Neural cell (in vitro differentiated cells): ENCODE results near the gene MTREX. TPM values are rescaled to one million over a fixed set of nuclear protein-coding genes. Genes with fewer than 3 reads are reported as not detected.

ENCODE experiments used
- H2AFZ ChIP-seq: fragments of 200-600, 300-800 bp; sonication (generic), shearing (Covaris generic); 2 replicates; pipeline ENCODE4 v1.6.0; 2014; ENCODE audit warnings: low read depth, mild to moderate bottlenecking, antibody characterized with exemption, low read length, moderate library complexity
- H3F3A ChIP-seq: fragments of 200-600 bp; shearing (Covaris generic); 2 replicates; pipeline ENCODE4 v1.6.1; 2016; ENCODE audit warnings: mild to moderate bottlenecking, moderate library complexity, mixed read lengths, antibody characterized with exemption, low read length; ENCODE audit not compliant: insufficient read depth, poor library complexity, severe bottlenecking
- H3K27ac ChIP-seq: fragments of 200-600, 300-800 bp; sonication (generic), shearing (Covaris generic); 2 replicates; pipeline ENCODE4 v1.5.1; 2014; ENCODE audit warnings: mild to moderate bottlenecking, low read length, moderate library complexity
- H3K27me3 ChIP-seq: fragments of 300-800, 200-600 bp; sonication (generic), shearing (Covaris generic); 2 replicates; pipeline ENCODE4 v1.6.0; 2014; ENCODE audit warnings: mild to moderate bottlenecking, low read depth, low read length, moderate library complexity; ENCODE audit not compliant: insufficient read depth
- H3K36me3 ChIP-seq: fragments of 300-800, 200-600 bp; sonication (generic), shearing (Covaris generic); 2 replicates; pipeline ENCODE4 v1.5.1; 2014; ENCODE audit warnings: mild to moderate bottlenecking, antibody characterized with exemption, low read length, moderate library complexity; ENCODE audit not compliant: insufficient read depth
- H3K4me2 ChIP-seq: fragments of 300-800, 200-600 bp; sonication (generic), shearing (Covaris generic); 2 replicates; pipeline ENCODE4 v1.6.0; 2014; ENCODE audit warnings: mild to moderate bottlenecking, low read length
- H3K4me3 ChIP-seq: fragments of 300-800, 200-600 bp; sonication (generic), shearing (Covaris generic); 2 replicates; pipeline ENCODE4 v1.5.1; 2014; ENCODE audit warnings: mild to moderate bottlenecking, low read length, moderate library complexity
- H3K79me2 ChIP-seq: fragments of 200-600 bp; shearing (Covaris generic); replicated peaks from 2 replicates; pipeline ENCODE4 v1.6.0; 2014; ENCODE audit warnings: mild to moderate bottlenecking, low read length, moderate library complexity; ENCODE audit not compliant: insufficient read depth
- H3K9ac ChIP-seq: fragments of 300-800, 200-600 bp; sonication (generic), shearing (Covaris generic); 2 replicates; pipeline ENCODE4 v1.6.1; 2016; ENCODE audit warnings: mild to moderate bottlenecking, low read length, mixed read lengths
- H3K9me2 ChIP-seq: fragments of 200-600 bp; shearing (Covaris generic); 2 replicates; pipeline ENCODE4 v1.6.1; 2016; ENCODE audit warnings: mild to moderate bottlenecking, low read length, mixed read lengths; ENCODE audit not compliant: insufficient read depth
- H3K9me3 ChIP-seq: fragments of 200-600, 300-800 bp; sonication (generic), shearing (Covaris generic); 2 replicates; pipeline ENCODE4 v1.6.1; 2016; ENCODE audit warnings: mild to moderate bottlenecking, mixed run types, low read length, moderate library complexity, mixed read lengths
- H4K20me1 ChIP-seq: fragments of 200-600 bp; shearing (Covaris generic); 2 replicates; pipeline ENCODE4 v1.6.1; 2016; ENCODE audit warnings: mild to moderate bottlenecking, mixed run types; ENCODE audit not compliant: insufficient read depth
- EP300 ChIP-seq: fragments of 450-650 bp; conservative IDR thresholded peaks from 2 replicates; pipeline ENCODE4 v1.6.1; 2014; ENCODE audit warnings: antibody characterized with exemption, mild to moderate bottlenecking, moderate library complexity; ENCODE audit not compliant: poor library complexity, severe bottlenecking
- EZH2 ChIP-seq: fragments of 200-600, 300-800 bp; shearing (Covaris generic), sonication (generic); IDR thresholded peaks from 2 replicates; pipeline ENCODE4 v1.6.1; 2014; ENCODE audit warnings: antibody characterized with exemption, low read length, borderline replicate concordance, mild to moderate bottlenecking; ENCODE audit not compliant: insufficient read depth, poor library complexity, severe bottlenecking
- MXI1 ChIP-seq: fragments of 450-650 bp; conservative IDR thresholded peaks from 2 replicates; pipeline ENCODE4 v1.6.1; 2014; ENCODE audit warnings: antibody characterized with exemption, mild to moderate bottlenecking; ENCODE audit not compliant: poor library complexity, severe bottlenecking
- POLR2AphosphoS5 ChIP-seq: IDR thresholded peaks from 2 replicates; pipeline ENCODE4 v1.6.1; 2012
- RAD21 ChIP-seq: fragments of 450-650 bp; conservative IDR thresholded peaks from 2 replicates; pipeline ENCODE4 v1.6.1; 2014; ENCODE audit warnings: antibody characterized with exemption, mild to moderate bottlenecking, moderate library complexity
- SMC3 ChIP-seq: fragments of 450-650 bp; conservative IDR thresholded peaks from 2 replicates; pipeline ENCODE4 v1.6.1; 2014; ENCODE audit warnings: antibody characterized with exemption, mild to moderate bottlenecking, moderate library complexity; ENCODE audit not compliant: poor library complexity
- TAF1 ChIP-seq: IDR thresholded peaks from 2 replicates; pipeline ENCODE4 v1.6.1; 2012; ENCODE audit warnings: low read depth
- polyA plus RNA-seq: library from polyadenylated mRNA; depleted of rRNA; stranded (reverse); fragments of >200 nt; gene quantifications from 2 replicates; pipeline ENCODE4 v1.2.3, GENCODE V29; 2014
- TF ChIP-seq, protein P1 (sequence below): IDR thresholded peaks from 2 replicates; pipeline ENCODE4 v1.6.1; 2012; ENCODE audit warnings: borderline replicate concordance
- TF ChIP-seq, protein P2 (sequence below): fragments of 450-650 bp; IDR thresholded peaks from 2 replicates; pipeline ENCODE4 v1.5.1; 2014; ENCODE audit warnings: antibody characterized with exemption, mild to moderate bottlenecking, moderate library complexity; ENCODE audit not compliant: poor library complexity, severe bottlenecking

The MTREX gene
- polyA plus RNA-seq, 1 donor from 2014 or later = 77.6 TPM

DNA sequence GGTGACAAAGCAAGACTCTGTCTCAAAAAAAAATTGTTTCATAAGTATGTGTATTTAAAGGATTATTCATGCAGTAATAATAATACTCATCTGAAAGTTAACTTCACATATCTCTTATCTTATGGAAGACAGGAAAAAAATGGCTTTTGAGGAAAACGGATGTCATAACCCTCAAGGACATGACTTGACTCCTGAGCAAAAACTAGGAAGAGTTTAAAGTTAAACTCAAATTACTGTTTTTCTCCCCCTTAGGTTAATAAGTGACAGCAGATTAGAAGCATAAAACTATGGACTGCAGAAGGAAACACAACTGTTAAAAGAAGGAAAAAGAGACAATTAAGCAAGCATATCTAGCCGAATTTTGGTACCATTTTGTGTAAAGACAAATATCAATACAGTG, 16.8 kb upstream of the MTREX start:
- Histone ChIP-seq H3K4me2 (no peak overlapping the region), H4K20me1 (no peaks in the 10 kb centered on the region), H3K9me3 (no peaks in the 10 kb centered on the region), H3K79me2 (no peaks in the 10 kb centered on the region), H3K9me2 (no peaks in the 10 kb centered on the region), H3F3A (no peaks in the 10 kb centered on the region), H3K36me3 (peaks cover 19% of the 10 kb centered on the region), H3K27ac (no peak overlapping the region), H2AFZ (no peak overlapping the region), H3K27me3 (no peaks in the 10 kb centered on the region), H3K4me3 (no peak overlapping the region), H3K9ac (no peak overlapping the region)
- TF ChIP-seq SMC3 = no peak
- TF ChIP-seq TAF1 = no peak
- no peak for TF ChIP-seq EZH2
- TF ChIP-seq RAD21 = no peak
- TF ChIP-seq POLR2AphosphoS5 = no peak
- TF ChIP-seq EP300 = no peak
- TF ChIP-seq MXI1 = no peak
- TF ChIP-seq, protein P1, sequence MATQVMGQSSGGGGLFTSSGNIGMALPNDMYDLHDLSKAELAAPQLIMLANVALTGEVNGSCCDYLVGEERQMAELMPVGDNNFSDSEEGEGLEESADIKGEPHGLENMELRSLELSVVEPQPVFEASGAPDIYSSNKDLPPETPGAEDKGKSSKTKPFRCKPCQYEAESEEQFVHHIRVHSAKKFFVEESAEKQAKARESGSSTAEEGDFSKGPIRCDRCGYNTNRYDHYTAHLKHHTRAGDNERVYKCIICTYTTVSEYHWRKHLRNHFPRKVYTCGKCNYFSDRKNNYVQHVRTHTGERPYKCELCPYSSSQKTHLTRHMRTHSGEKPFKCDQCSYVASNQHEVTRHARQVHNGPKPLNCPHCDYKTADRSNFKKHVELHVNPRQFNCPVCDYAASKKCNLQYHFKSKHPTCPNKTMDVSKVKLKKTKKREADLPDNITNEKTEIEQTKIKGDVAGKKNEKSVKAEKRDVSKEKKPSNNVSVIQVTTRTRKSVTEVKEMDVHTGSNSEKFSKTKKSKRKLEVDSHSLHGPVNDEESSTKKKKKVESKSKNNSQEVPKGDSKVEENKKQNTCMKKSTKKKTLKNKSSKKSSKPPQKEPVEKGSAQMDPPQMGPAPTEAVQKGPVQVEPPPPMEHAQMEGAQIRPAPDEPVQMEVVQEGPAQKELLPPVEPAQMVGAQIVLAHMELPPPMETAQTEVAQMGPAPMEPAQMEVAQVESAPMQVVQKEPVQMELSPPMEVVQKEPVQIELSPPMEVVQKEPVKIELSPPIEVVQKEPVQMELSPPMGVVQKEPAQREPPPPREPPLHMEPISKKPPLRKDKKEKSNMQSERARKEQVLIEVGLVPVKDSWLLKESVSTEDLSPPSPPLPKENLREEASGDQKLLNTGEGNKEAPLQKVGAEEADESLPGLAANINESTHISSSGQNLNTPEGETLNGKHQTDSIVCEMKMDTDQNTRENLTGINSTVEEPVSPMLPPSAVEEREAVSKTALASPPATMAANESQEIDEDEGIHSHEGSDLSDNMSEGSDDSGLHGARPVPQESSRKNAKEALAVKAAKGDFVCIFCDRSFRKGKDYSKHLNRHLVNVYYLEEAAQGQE = no peak
- TF ChIP-seq, protein P2, sequence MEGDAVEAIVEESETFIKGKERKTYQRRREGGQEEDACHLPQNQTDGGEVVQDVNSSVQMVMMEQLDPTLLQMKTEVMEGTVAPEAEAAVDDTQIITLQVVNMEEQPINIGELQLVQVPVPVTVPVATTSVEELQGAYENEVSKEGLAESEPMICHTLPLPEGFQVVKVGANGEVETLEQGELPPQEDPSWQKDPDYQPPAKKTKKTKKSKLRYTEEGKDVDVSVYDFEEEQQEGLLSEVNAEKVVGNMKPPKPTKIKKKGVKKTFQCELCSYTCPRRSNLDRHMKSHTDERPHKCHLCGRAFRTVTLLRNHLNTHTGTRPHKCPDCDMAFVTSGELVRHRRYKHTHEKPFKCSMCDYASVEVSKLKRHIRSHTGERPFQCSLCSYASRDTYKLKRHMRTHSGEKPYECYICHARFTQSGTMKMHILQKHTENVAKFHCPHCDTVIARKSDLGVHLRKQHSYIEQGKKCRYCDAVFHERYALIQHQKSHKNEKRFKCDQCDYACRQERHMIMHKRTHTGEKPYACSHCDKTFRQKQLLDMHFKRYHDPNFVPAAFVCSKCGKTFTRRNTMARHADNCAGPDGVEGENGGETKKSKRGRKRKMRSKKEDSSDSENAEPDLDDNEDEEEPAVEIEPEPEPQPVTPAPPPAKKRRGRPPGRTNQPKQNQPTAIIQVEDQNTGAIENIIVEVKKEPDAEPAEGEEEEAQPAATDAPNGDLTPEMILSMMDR = no peak

DNA sequence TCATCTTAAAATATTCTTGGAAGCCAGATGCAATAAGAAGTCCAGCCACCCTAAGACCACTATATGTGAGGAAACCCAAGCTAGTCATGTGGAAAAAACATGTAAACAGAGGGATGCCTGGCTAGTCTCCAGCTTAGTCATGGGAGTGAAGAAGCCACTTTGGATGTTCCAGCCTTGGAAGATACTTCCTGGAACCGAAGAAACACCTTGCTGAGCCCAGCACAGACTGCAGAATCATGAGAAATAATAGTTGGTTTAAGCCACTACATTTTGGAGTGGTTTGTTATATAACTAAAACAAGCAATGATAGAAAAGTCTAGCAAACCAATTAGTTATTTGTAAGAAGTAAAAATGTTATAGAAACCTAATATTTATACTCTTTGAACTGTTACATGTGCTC, 12.9 kb upstream of the MTREX start:
- TF ChIP-seq SMC3 = no peak
- TF ChIP-seq EP300 = no peak
- no peak for TF ChIP-seq MXI1
- TF ChIP-seq EZH2 = no peak
- TF ChIP-seq, protein P1 = no peak
- no peak for TF ChIP-seq TAF1
- TF ChIP-seq, protein P2 = no peak
- TF ChIP-seq POLR2AphosphoS5 = no peak
- no peak for TF ChIP-seq RAD21
- peaks cover 25% of the 10 kb centered on the region for H3K36me3 ChIP-seq
- H3K9me3 ChIP-seq = no peaks in the 10 kb centered on the region
- H2AFZ ChIP-seq = no peak overlapping the region
- H3K9me2 ChIP-seq = no peaks in the 10 kb centered on the region
- H3K4me3 ChIP-seq = no peak overlapping the region
- H4K20me1 ChIP-seq = no peaks in the 10 kb centered on the region
- H3K27me3 ChIP-seq = no peaks in the 10 kb centered on the region
- H3K79me2 ChIP-seq = peaks cover 7% of the 10 kb centered on the region
- H3K9ac ChIP-seq = no peak overlapping the region
- no peak overlapping the region for H3K27ac ChIP-seq
- H3F3A ChIP-seq = no peaks in the 10 kb centered on the region
- no peak overlapping the region for H3K4me2 ChIP-seq
